Urothelium cell line (cell line): ENCODE data around the gene KHDC4.

Source experiments
- DNase-seq: peaks from one replicate; pipeline ENCODE4 v3.0.0; 2011; ENCODE audit warnings: low spot score, mixed read lengths
- FAIRE-seq: peaks from 2 replicates; lab custom pipeline; 2011; peaks lifted over from hg19 to GRCh38; lab: Jason Lieb, UNC

Gene KHDC4

GRCh38 chr1:155872527-155872926 lies 61.7 kb downstream of the KHDC4 start:
- no peak for FAIRE-seq
- DNase-seq, result no peak

- no peak for FAIRE-seq
- DNase-seq, result no peak
Measured at GRCh38 chr1:155871390-155871789, 62.8 kb downstream of the KHDC4 start.

- FAIRE-seq, result no peak
Measured at GRCh38 chr1:155867766-155868165, 66.4 kb downstream of the KHDC4 start.

GRCh38 chr1:155864393-155864792 lies 69.8 kb downstream of the KHDC4 start:
- DNase-seq (no peak), FAIRE-seq (no peak)

More at GRCh38 chr1:155867766-155868165, 66.4 kb downstream of the KHDC4 start:
- DNase-seq, result no peak
